Measurements from ENCODE around the gene KMO.

KMO gene

GRCh38 chr1:241532162-241532531 is at the start of gene KMO:
Gene KMO, plus strand, starts transcription at chr1:241532378. Its CDS starts 67 bp downstream, at chr1:241532445.
- no peak for DNase-seq (ENCODE audit: low spot score)
- peak within 1 kb of the TSS in 1 of 2 donors; percentile 48 for H3K27ac ChIP-seq
- TF ChIP-seq CTCF (IDR thresholded peaks at IDR 0.05), result no peak

GRCh38 chr1:241482761-241483250 is 49.4 kb upstream of the KMO start:
- Histone ChIP-seq H3K27ac (no peak overlapping the region), H3K4me3 (no peak overlapping the region)
- no peak for TF ChIP-seq CTCF (IDR thresholded peaks at IDR 0.05)
- DNase-seq (ENCODE audit: low spot score), result no peak

More at GRCh38 chr1:241532162-241532531, at the start of gene KMO:
- peak within 1 kb of the TSS; percentile 60 for H3K4me3 ChIP-seq

- Histone ChIP-seq H3K4me3 (no peak overlapping the region), H3K27ac (no peak overlapping the region)
- TF ChIP-seq CTCF (IDR thresholded peaks at IDR 0.05), result no peak
- DNase-seq (ENCODE audit: low spot score), result no peak
These were observed 47.0 kb upstream of the KMO start for GRCh38 chr1:241485145-241485544.

GRCh38 chr1:241485554-241485992 is 46.6 kb upstream of the KMO start:
- H3K4me3 ChIP-seq, result no peak overlapping the region
- no peak for DNase-seq (ENCODE audit: low spot score)
- no peak for TF ChIP-seq CTCF (IDR thresholded peaks at IDR 0.05)

GRCh38 chr1:241488739-241489138 is 43.4 kb upstream of the KMO start:
- Histone ChIP-seq H3K27ac (no peak overlapping the region), H3K4me3 (no peak overlapping the region)
- no peak for DNase-seq (ENCODE audit: low spot score)
- TF ChIP-seq CTCF (IDR thresholded peaks at IDR 0.05), result no peak

More at GRCh38 chr1:241485554-241485992, 46.6 kb upstream of the KMO start:
- H3K27ac ChIP-seq, result no peak overlapping the region

- TF ChIP-seq CTCF (IDR thresholded peaks at IDR 0.05), result no peak
- no peak for DNase-seq (ENCODE audit: low spot score)
These were observed 36.4 kb upstream of the KMO start for GRCh38 chr1:241495741-241496140.

GRCh38 chr1:241499910-241500309 is 32.3 kb upstream of the KMO start:
- TF ChIP-seq CTCF (IDR thresholded peaks at IDR 0.05), result no peak
- Histone ChIP-seq H3K4me3 (no peak overlapping the region), H3K27ac (no peak overlapping the region)
- DNase-seq (ENCODE audit: low spot score), result no peak

More at GRCh38 chr1:241495741-241496140, 36.4 kb upstream of the KMO start:
- no peak overlapping the region for H3K27ac ChIP-seq
- no peak overlapping the region for H3K4me3 ChIP-seq
